NCI-H748 (cell line): ENCODE data around the gene PSG6.
"Not testable (repeated sequence)": the region's sequence is repeated elsewhere in the genome, so short reads cannot be mapped to it uniquely, and the experiment has no call there.

Source experiments
- DNase-seq: peaks from one replicate; lab custom pipeline; 2025; ENCODE audit not compliant: unreplicated experiment; lab: John Stamatoyannopoulos, UW

The PSG6 gene

DNA sequence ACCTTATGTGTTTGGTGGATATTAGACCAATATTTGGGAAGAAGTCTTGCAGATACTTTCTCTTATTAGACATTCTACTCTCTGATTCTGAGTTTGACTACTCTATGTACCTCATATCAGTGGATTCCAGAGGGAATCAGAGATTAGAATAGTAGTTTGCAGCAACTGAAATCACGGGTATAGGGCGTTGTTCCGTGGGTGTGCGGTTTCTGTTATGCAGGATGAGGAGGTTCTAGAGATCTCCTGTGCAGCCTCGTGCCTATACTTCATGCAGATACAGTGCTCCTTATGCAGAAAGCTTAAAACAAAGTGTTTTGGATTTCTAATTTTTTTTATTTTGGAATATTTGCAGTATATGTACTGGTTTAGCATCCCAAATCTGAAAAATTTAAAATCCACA is 6.0 kb downstream of the PSG6 start:
- not testable (repeated sequence) for DNase-seq

DNA sequence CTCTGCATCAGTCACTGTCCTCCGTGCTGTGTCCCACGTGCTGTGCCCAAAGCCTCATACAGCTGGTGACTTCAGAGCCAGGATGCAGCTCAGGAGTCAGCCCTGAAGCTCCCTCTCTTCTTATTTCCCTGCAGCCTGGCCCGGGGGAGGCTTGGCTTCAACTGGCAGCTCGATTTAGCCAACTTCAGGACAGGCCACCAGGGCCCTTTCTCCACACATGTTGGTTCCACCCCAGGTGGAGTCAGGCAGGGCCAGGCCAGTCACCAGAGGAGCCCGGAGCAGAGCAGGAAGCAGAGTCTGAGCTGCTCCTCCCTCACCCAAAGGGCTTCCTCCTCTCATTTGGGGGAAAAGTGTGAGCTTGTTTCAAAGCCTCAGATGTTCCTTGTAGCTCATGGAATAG is 11.5 kb downstream of the PSG6 start:
- not testable (repeated sequence) for DNase-seq

DNA sequence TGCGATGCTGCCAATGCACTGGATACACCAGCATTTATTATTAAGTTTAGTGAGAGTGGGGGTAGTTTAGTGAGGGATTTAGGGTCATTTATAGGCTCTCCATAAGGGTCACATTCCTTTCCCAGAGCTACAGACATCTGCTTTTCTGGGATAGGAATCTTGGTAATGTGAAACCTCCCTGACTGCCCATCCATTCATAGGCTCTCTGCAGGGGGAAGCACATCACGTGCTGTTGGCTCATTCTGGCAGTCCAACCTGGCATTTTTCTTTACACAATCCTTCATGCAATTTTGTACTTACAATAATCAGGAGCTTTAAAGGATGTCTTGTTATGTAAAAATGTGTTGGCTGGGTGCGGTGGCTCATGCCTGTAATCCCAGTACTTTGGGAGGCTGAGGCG is 17.1 kb downstream of the PSG6 start:
- DNase-seq, result peak; percentile 42

DNA sequence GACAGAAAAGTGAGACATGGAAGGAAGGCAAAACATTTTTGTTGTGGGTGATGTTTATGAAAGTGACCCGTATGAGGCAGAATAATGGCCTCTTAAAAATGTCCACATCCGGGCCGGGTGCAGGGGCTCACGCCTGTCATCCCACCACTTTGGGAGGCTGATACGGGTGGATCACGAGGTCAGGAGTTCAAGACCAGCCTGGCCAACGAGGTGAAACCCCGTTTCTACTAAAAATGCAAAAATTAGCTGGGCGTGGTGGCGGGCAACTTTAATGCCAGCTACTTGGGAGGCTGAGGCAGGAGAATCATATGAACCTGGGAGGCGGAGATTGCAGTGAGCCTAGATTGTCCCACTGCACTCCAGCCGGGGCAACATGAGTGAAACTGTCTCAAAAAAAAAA is 18.0 kb downstream of the PSG6 start:
- not testable (repeated sequence) for DNase-seq

DNA sequence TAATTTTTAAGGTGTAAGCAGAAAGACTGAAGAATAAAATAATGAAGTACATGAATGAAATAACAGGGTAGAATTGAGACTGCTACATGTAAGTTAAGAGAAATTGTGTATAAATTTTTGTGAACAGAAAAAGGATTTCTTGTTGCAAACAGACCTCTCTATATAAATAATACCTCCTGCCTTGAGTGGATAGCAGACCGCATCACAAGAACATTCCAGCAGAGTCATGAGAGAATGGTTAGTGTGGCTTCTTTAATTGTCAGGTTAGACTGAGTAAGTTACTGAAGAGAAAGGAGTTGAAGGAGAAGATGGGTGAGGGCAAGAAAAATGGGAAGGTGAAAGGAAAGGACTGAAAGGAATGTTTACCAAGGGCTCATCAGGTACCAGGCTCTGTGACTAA is 18.6 kb downstream of the PSG6 start:
- DNase-seq, result not testable (repeated sequence)

DNA sequence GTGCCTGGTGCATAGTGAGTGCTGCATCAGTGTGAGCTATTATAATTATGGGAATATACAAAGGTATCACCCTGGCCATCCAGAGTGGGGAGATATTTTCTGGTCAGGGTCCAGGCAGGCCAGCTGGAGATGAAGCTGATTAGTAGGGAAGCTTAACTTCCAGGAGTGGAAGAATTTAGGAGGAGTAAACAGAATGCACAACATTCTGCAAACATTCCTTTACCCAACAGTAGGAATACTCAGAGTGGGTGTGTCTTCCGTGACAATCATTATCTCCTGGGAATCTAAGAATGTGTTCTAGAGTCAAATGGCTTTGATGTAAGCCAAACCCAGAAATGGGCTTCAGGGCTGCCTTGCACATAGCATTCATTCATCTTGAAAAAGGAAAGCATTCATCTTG is 19.0 kb downstream of the PSG6 start:
- DNase-seq, result not testable (repeated sequence)

DNA sequence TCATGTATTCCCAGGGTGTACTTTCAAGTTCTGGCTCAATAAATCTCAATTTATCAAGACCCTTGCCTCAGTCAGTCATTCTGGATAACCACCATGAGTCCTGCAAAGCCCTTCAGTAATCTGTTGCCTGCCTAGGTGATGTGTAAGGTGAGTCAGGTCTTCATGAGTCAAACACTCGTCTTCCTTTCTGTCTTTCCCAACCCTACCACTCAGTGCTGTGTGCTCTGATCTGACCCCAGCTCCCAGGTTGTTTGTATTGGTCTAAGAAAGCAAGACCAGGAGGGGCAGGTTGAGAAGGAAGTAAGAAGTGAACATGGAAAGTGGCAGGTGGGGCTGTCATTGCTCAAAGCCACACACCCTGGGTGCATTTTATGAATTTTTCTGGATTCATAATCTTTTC is 20.0 kb downstream of the PSG6 start:
- DNase-seq, result not testable (repeated sequence)

DNA sequence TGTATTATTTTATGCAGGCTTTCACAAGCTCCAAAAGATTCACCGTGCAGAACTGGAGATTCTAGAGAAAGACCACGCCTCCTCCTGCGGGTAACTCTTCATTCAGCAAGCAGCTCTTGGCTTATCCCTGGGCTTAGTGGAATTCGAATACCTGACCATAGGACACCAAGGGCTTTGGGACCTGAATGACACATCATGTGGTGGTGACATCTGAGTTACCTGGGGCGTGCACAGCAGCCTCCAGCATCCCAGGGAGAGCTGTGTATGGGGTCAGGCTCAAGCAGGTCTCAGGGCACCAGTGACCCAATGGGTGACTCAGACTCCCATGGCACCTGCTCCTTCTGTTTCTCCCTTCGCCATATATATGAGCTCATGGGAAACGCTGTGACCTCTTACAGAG is 27.2 kb downstream of the PSG6 start:
- not testable (repeated sequence) for DNase-seq

DNA sequence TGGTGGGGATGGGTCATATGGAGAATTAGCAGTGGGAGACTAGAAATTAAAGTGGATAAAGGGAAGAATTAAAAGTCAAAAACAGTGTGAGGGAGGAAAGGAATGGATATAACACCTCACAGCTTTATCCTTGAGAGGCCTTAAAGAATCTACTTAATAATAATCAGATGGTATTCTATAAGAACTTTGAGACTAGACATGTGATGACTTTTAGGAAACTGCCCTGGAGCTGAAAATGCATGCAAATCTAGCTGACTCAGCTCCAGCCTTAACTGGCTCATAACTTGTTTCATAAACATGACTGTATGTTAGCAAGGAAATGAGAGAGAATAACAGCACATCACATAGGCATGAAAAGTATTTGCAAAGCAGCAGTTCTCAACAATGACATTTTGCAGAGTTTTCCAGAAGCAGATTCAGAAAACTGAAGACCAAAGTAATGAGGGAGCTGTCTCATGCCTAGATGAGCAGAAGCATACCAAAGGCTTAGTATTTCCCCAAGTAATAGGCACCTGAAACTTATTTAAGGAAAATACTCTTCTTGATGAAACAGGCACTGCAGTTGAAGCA is 29.7 kb downstream of the PSG6 start:
- DNase-seq, result not testable (repeated sequence)

DNA sequence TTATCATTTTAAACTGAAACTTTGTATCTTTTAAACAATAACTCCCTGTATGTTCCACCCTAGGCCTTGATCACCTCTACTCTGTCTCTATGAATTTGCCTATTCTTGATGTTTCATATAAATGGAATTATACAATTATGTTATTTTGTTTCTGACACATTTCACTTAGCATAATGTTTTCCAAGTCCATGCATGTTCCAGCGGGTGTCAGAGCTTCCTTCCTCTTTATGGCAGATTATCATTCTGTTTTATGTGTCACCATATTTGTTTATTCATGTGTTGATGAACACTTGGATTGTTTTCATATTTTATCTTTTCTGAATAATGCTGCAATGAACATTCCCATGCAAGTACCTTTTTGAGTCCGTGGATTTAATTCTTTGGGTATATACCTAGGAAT is 35.0 kb downstream of the PSG6 start:
- DNase-seq, result not testable (repeated sequence)

DNA sequence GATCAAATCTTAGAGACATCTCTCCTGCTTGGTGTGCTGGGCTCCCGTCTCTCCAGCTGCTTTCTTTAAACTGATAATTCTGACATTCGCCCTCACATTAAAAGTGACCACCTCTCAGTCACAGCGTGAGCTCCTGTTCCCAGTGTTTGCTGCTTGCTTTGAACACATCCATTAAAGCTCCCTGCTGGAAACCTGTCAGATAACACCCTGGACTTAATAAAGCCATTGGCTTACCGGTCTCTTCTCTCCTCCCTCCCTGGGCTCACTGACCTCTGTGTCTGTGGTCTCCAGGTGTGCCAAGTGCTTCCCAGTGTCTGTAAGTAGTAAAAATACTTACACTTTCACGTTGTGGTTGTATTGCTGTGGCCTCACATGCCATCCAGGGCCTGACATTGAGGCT is 35.7 kb downstream of the PSG6 start:
- DNase-seq, result not testable (repeated sequence)

DNA sequence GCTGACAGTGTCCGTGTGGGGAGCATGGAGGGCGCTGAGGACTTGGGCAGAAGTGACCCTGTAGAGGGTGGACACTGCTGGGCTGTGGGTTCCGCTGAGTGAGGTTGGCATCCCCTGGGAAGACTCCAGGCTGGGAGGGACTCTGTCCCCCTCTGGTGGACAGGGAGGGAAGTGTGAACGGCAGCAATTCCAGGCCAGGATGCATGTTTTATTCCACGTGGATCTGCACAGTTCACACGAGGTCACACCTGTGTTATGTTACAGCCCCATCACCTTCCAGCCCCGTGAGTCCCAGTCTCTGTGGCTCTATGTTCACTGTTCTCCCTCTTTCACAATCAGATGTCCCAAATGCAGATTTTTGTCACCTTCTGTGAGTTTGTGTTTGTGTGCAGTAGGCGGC is 36.4 kb downstream of the PSG6 start:
- peak; percentile 32 for DNase-seq

DNA sequence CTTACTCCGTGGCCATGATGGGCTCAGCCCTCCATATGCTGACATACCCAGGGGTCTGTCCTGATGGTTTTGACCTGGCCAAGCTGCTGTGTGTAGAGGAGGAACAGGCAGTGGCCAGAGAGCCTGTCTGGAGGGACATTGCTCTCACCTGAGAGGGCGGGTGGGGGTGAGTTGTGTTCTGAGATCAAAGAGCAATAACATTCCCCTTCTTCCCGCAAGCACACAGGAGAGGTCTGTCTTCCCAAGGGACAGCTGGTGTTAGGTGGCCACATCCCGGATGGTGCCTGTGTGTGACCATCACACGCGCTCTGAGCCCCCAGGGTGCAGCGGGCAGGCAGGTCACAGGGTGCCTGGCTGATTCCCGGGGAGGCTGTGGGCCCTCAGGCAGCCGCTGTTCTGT is 37.1 kb downstream of the PSG6 start:
- not testable (repeated sequence) for DNase-seq

DNA sequence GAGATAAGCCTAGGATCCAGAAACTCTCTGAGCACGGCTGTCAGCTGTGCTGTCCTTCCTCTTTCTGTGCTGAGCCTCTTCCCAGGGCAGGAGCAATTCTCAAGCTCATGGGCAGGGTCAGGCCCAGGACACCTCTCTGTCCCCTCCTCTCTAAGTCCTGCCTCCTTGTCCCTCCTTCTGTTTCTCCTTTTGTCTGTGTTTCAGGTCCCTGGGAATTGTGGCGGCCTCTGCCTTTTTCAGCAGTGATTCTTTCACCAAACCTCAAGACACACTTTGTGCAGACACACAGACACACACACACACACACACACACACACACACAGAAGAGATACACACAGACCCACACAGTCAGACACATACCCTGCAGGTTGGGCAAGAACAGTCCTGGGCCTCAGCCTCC is 38.1 kb downstream of the PSG6 start, which contains the start of gene PSG1:
Gene PSG1, minus strand, starts transcription at position 101 of the 400 bp plus-strand sequence. CDS start 132 bp downstream, outside the sequence.
- DNase-seq, result no peak

DNA sequence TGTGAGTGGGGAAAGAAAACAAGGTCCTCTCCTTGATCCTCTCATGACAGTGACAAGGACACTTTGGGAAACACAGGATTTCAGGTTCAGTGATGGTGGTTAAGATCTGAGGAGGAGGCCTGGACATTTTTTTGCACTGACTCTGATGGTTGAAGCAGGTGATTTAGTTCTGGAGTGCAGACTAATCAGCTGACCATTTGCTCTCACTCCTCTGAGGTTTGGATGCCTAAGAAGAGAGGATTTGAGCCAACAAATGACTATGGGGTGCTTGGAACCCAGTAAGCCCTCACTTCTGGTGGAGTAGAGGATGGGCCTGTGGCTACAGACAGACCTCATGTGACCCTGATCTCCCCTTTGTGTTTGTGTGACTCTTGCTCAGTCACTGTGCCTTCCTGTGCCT is 41.1 kb downstream of the PSG6 start:
- not testable (repeated sequence) for DNase-seq

DNA sequence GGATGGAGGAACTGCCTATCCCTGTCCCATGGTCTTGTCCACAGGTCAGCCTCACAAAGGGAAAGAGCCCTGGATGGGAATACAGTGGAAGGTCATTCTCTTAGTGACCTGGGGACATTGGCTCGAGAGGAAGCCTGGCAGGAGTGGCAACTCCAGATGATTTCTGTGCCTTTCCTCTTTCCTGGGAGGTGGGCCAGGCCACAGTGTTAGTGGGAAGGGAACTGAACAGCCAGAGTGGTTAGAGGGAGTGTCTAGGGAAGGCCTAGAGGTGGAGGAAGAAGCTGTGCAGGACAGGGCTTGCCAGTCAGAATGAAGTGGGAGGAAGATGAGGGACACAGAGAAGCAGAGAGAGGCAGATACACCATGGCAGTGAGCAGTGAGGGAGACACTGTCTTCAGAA is 41.8 kb downstream of the PSG6 start:
- not testable (repeated sequence) for DNase-seq

DNA sequence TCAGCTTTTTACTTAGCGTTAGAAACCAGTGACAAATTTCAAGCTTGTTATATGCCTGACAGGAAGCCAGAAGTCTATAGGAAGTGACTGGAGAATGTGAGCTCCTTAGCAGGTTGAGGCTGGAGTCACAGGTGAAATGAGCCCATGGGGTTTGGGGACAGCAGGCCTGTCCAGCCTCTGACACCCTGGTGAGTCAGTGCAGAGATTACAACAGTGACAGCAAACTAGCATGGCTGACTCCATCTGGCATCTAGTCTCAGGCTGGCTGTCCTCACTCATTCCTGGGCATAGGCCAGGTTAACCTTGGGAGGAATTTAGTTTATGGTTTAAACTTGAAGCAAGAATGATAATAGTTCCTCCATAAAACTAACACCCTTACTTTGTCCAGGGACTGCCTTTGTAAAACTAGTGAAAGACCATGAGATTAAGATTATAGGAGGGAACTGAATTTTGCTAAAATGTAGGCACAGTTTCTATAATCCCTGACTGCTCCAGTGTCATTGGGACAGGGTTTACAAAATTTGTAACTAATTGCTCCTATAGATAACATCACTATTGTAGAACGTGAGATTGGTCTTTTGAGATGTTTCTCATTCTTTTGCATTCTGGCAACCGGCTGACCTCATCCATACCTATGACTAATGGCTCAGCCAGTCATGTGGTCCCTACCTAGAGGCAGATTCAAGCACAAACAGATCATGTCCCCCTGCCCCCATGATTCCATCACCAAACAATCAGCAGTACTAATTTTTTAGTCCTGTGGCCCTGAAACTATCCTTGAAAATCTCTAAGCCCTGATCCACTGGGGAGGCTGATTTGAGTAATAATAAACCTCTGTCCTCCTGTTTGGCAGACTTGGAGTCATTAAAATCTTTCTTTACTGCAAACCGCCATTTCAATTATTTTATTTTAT is 42.5 kb downstream of the PSG6 start:
- not testable (repeated sequence) for DNase-seq

DNA sequence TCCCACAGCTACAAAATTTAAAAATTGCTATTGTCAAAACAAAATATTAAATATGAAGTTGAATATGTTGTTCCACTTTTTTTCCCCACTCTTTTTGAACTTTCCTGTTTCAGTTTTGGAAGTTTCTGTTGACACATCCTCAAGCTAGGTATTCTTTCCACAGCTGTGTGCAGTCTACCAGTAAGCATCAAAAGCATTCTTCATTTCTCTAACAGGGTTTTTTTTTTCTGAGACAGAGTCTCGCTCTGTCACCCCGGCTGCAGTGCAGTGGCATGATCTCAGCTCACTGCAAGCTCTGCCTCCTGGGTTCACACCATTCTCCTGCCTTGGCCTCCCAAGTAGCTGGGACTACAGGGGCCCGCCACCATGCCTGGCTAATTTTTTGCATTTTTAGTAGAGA is 43.6 kb downstream of the PSG6 start:
- not testable (repeated sequence) for DNase-seq

DNA sequence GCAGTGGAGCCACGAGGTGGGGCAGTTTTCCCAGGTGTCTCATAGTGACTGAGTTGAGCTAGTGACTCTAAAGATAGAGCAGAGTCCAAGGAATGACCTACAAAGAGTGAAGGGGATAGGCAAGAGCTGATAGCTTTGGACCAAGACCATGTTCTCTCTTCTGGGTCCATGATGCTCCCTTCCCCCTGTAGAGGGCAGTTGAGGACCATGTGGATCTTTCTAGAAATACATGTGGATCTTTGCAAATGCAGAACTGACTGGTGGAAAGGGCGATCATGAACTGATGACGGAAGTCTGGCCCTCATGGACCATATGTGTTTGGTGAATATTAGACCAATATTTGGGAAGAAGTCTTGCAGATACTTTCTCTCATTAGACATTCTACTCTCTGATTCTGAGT is 45.1 kb downstream of the PSG6 start:
- DNase-seq, result no peak

DNA sequence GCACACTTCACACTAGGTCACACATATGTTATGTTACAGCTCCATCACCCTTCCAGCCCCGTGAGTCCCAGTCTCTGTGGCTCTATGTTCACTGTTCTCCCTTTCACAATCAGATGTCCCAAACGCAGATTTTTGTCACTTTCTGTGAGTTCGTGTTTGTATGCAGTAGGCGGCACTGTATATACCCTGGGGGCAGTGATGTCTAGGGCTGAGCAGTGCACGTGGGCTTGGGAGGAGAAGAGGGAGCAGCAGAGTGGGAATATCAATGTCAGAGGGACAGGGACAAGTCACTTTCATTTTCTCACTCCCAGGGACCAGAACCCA is 60.2 kb downstream of the PSG6 start:
- no peak for DNase-seq

DNA sequence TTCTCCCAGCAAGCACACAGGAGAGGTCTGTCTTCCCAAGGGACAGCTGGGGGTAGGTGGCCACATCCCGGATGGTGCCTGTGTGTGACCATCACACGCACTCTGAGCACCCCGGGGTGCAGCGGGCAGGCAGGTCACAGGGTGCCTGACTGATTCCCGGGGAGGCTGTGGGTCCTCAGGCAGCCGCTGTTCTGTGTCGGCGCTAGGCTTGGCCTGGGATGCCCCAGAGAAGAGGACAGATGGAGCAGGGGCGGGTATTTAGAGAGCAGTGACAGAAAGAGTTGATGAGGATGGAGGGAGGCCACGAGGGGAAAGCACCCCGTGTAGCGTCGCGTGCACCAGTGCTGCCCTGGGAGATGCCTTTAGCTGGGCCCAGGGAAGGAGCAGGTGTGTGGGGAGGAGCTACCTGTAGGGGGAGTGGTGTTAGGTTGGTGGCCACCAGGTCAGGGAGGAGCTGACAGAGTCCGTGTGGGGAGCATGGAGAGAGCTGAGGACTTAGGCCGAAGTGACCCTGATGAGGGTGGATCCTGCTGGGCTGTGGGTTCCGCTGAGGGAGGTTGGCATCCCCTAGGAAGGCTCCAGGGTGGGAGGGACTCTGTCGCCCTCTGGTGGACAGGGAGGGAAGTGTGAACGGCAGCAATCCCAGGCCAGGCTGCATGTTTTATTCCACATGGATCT is 60.7 kb downstream of the PSG6 start:
- DNase-seq, result peak; percentile 46

DNA sequence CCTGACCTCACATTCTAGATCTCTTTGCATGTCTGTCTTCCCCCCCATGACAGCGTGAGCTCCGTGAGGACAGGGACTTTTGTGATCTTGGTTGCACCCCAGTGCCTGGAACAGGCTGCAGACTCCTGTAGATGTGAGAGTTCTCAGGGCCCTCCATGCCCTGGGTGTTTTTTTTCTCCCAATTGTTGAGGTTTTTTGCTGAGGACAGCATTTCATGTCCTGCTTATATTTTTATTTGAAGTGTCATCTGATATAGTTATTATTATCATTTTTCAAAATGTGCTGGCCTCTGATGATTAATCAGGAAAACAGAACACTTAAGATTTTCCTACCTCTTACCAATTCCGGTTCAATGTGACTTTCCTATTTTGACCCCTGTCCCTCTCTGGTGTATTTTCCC is 62.9 kb downstream of the PSG6 start:
- DNase-seq, result not testable (repeated sequence)
